ENCODE results near the gene PF4V1. TPM values are rescaled to one million over a fixed set of nuclear protein-coding genes. Genes with fewer than 3 reads are reported as not detected.

PF4V1 gene
- total and polyA plus RNA-seq, 9 of the 15 experiments (the other 6 are each of a cell fraction or from before 2014, with no cell fraction given): not detected

- TF ChIP-seq ZBTB8A (IDR thresholded peaks at IDR 0.05; ENCODE audit: partially characterized antibody) (no peak), ATF6 (CRISPR knock-in tag; IDR thresholded peaks at IDR 0.05) (no peak), ADNP (tag; IDR thresholded peaks at IDR 0.05) (no peak), ERF (CRISPR knock-in tag; IDR thresholded peaks at IDR 0.05) (no peak), FUS (optimal IDR thresholded peaks at IDR 0.05; ENCODE audit: low read depth, low read length) (no peak), ETS1 (conservative IDR thresholded peaks at IDR 0.05; ENCODE audit: control insufficient read depth, low read depth, low read length) (no peak), PTRF (tag; IDR thresholded peaks at IDR 0.05) (no peak)
Observed at GRCh38 chr4:73828956-73829355, 24.1 kb upstream of the PF4V1 start (continued).

- H3K27ac ChIP-seq (ENCODE audit: extremely low read depth, low read depth, low read length): no peak overlapping the region
- DNase-seq (ENCODE audit: extremely low read depth in 1 of 4, low spot score in 3 of 4): no peak
- H3K4me1 ChIP-seq (replicated peaks in 1 of 2; ENCODE audit: control insufficient read depth in 2 of 2, insufficient read depth in 2 of 2, low read length in 2 of 2): peaks cover 0 to 18% of the 10 kb centered on the region in 2 experiments; a peak in 2 of 5 replicates
- CTCF ChIA-PET (ENCODE audit: low intra/inter-chr PET ratio): no interaction called here
- in situ Hi-C loops (cut with MboI) (no loop called here), intact Hi-C loops (cut with micrococcal nuclease) (loop anchor here (2.0 kb wide), 1 partner anchor 69 kb away; no protein-coding TSS in a partner anchor)
- H4K20me1 ChIP-seq (replicated peaks; ENCODE audit: control insufficient read depth, insufficient read depth, low read length): no peaks in the 10 kb centered on the region
- BruUV-seq (replicated peaks): no TSS peak
- no peak overlapping the region for H3K9ac ChIP-seq (ENCODE audit: insufficient read depth in 1 of 2, low read depth in 2 of 2, low read length in 2 of 2)
- TF ChIP-seq JUND (IDR thresholded peaks at IDR 0.05; ENCODE audit: borderline replicate concordance, low read depth, low read length) (no peak), JUND (tag; IDR thresholded peaks at IDR 0.05; ENCODE audit: borderline replicate concordance, low read depth, low read length) (no peak), ELF2 (CRISPR knock-in tag; IDR thresholded peaks at IDR 0.05) (no peak), KDM2B (CRISPR knock-in tag; IDR thresholded peaks at IDR 0.05) (no peak)
- WGBS (ENCODE audit: insufficient coverage, low coverage, missing lambda C conversion rate): 89% methylated on average over 2 of the region's 2 CpGs
- no peaks in the 10 kb centered on the region for H3K36me3 ChIP-seq (ENCODE audit: control insufficient read depth, insufficient read depth, low read length)
- no peak for FAIRE-seq
- no peak for ATAC-seq
- H2AFZ ChIP-seq (ENCODE audit: low read depth, low read length): no peak overlapping the region
- no peaks in the 10 kb centered on the region for H3K79me2 ChIP-seq (ENCODE audit: control insufficient read depth, insufficient read depth, low read length)
- no peaks in the 10 kb centered on the region for H3K9me1 ChIP-seq (ENCODE audit: control insufficient read depth, insufficient read depth, low read length)
- no peak overlapping the region for H3K4me2 ChIP-seq (ENCODE audit: insufficient read depth, low read length)
- no peaks in the 10 kb centered on the region for H3K9me3 ChIP-seq (replicated peaks; ENCODE audit: control insufficient read depth, insufficient read depth, low read depth, low read length)
- H3K27me3 ChIP-seq (ENCODE audit: control insufficient read depth in 2 of 2, insufficient read depth in 2 of 2, low read length in 2 of 2): no peaks in the 10 kb centered on the region
- POLR2A ChIA-PET: interaction anchor here (1.3 kb wide), 1 partner anchor 11 kb away, joined by 3 read pairs; no protein-coding TSS in a partner anchor
- no peak overlapping the region for H3K4me3 ChIP-seq
Observed at GRCh38 chr4:73831569-73831968, 21.5 kb upstream of the PF4V1 start.
